WTC11 (cell line): ENCODE data around the gene OVAAL. TPM values are rescaled to one million over a fixed set of nuclear protein-coding genes. Genes with fewer than 3 reads are reported as not detected.

Experiments
- ATAC-seq: fragments of 200-7000 bp; cut with Tn5 transposase; 2 replicates; pipeline ENCODE4 v1.10.0; 2021; ENCODE audit warnings: mild to moderate bottlenecking, moderate library complexity
- CTCF ChIA-PET: fragments of 300-600 bp; sonication (Branson Sonifier 250); formaldehyde crosslinking; loops from one replicate; lab custom pipeline; 2021; ENCODE audit warnings: antibody characterized with exemption; lab: Charles Lee
- POLR2A ChIA-PET: fragments of 350-600 bp; sonication (Branson Sonifier 250); formaldehyde crosslinking; loops from one replicate; lab custom pipeline; 2021; ENCODE audit warnings: antibody characterized with exemption; lab: Charles Lee
- DNase-seq: peaks from one replicate; pipeline ENCODE4 v3.0.0; 2021; ENCODE audit warnings: low spot score
- H3K27ac Mint-ChIP-seq: 2 replicates; pipeline ENCODE4 v1.8.0; 2021; ENCODE audit warnings: mixed read lengths
- H3K27me3 Mint-ChIP-seq: 2 replicates; pipeline ENCODE4 v1.8.0; 2021; ENCODE audit warnings: low read depth, mild to moderate bottlenecking, moderate library complexity, mixed read lengths
- H3K36me3 Mint-ChIP-seq: 2 replicates; pipeline ENCODE4 v1.8.0; 2021; ENCODE audit warnings: mixed read lengths
- H3K4me1 Mint-ChIP-seq: 2 replicates; pipeline ENCODE4 v1.8.0; 2022; ENCODE audit warnings: mixed read lengths
- H3K4me3 Mint-ChIP-seq: 2 replicates; pipeline ENCODE4 v1.8.0; 2021; ENCODE audit warnings: mild to moderate bottlenecking, moderate library complexity, mixed read lengths
- H3K9me3 Mint-ChIP-seq: 2 replicates; pipeline ENCODE4 v1.8.0; 2021; ENCODE audit warnings: mixed read lengths
- AR ChIP-seq: fragments of 250-450 bp; sonication (Bioruptor Pico); IDR thresholded peaks from 2 replicates; pipeline ENCODE4 v1.9.0; 2021; ENCODE audit warnings: mild to moderate bottlenecking
- CBFB ChIP-seq: sonication (generic); formaldehyde crosslinking; IDR thresholded peaks from 2 replicates; pipeline ENCODE4 v1.8.1; 2022; ENCODE audit warnings: mild to moderate bottlenecking, low read depth, missing genetic modification reagents
- ELF4 ChIP-seq: sonication (generic); formaldehyde crosslinking; IDR thresholded peaks from 2 replicates; pipeline ENCODE4 v1.8.1; 2022; ENCODE audit warnings: low read depth, mild to moderate bottlenecking, moderate library complexity, missing genetic modification reagents
- ESRRA ChIP-seq: sonication (generic); formaldehyde crosslinking; IDR thresholded peaks from 2 replicates; pipeline ENCODE4 v1.8.1; 2022; ENCODE audit warnings: mild to moderate bottlenecking, missing genetic modification reagents, borderline replicate concordance
- GABPB1 ChIP-seq: sonication (generic); formaldehyde crosslinking; IDR thresholded peaks from 2 replicates; pipeline ENCODE4 v1.8.1; 2023; ENCODE audit warnings: mild to moderate bottlenecking, missing genetic modification reagents
- GTF2I ChIP-seq: fragments of 250-450 bp; sonication (Bioruptor Pico); conservative IDR thresholded peaks from 2 replicates; pipeline ENCODE4 v1.4.0; 2021; ENCODE audit warnings: mild to moderate bottlenecking
- HMGXB4 ChIP-seq: sonication (generic); formaldehyde crosslinking; IDR thresholded peaks from 2 replicates; pipeline ENCODE4 v1.8.1; 2023; ENCODE audit warnings: mild to moderate bottlenecking, moderate library complexity, missing genetic modification reagents
- MAX ChIP-seq: sonication (generic); formaldehyde crosslinking; IDR thresholded peaks from 2 replicates; pipeline ENCODE4 v1.8.0; 2022; ENCODE audit warnings: mild to moderate bottlenecking, missing genetic modification reagents
- TCF7 ChIP-seq: sonication (generic); formaldehyde crosslinking; IDR thresholded peaks from 2 replicates; pipeline ENCODE4 v1.8.0; 2022; ENCODE audit warnings: mild to moderate bottlenecking, low read depth, missing genetic modification reagents, moderate library complexity
- TEAD1 ChIP-seq: sonication (generic); formaldehyde crosslinking; IDR thresholded peaks from 2 replicates; pipeline ENCODE4 v1.8.0; 2022; ENCODE audit warnings: mild to moderate bottlenecking, missing genetic modification reagents
- TP53 ChIP-seq: sonication (generic); formaldehyde crosslinking; IDR thresholded peaks from 2 replicates; pipeline ENCODE4 v1.8.1; 2023; ENCODE audit warnings: mild to moderate bottlenecking, missing genetic modification reagents
- ZBTB21 ChIP-seq: sonication (generic); formaldehyde crosslinking; IDR thresholded peaks from 2 replicates; pipeline ENCODE4 v1.8.1; 2023; ENCODE audit warnings: mild to moderate bottlenecking, missing genetic modification reagents, borderline replicate concordance
- ZMAT4 ChIP-seq: fragments of 250-450 bp; sonication (Bioruptor Pico); IDR thresholded peaks from 2 replicates; pipeline ENCODE4 v1.9.0; 2021; ENCODE audit warnings: mild to moderate bottlenecking
- ZNF263 ChIP-seq: sonication (generic); formaldehyde crosslinking; IDR thresholded peaks from 2 replicates; pipeline ENCODE4 v1.8.1; 2022; ENCODE audit warnings: low read depth, mild to moderate bottlenecking, moderate library complexity, missing genetic modification reagents
- ZNF281 ChIP-seq: sonication (generic); formaldehyde crosslinking; IDR thresholded peaks from 2 replicates; pipeline ENCODE4 v1.8.0; 2023; ENCODE audit warnings: mild to moderate bottlenecking, missing genetic modification reagents
- ZNF396 ChIP-seq: fragments of 250-450 bp; sonication (Bioruptor Pico); IDR thresholded peaks from 2 replicates; pipeline ENCODE4 v1.8.0; 2021; ENCODE audit warnings: mild to moderate bottlenecking, moderate library complexity, borderline replicate concordance
- ZSCAN18 ChIP-seq: fragments of 250-450 bp; sonication (Bioruptor Pico); IDR thresholded peaks from 2 replicates; pipeline ENCODE4 v2.1.2; 2022; ENCODE audit warnings: mild to moderate bottlenecking, moderate library complexity
- total RNA-seq: library from RNA; stranded (reverse); gene quantifications from 3 replicates; pipeline ENCODE4 v1.2.3, GENCODE V29; 2021

Gene OVAAL
- total RNA-seq, 1 experiment from 2014 or later = not detected

GRCh38 chr1:180521474-180522212 is 37.1 kb upstream of the OVAAL start (continued):
- TF ChIP-seq AR (CRISPR knock-in tag) (no peak), MAX (CRISPR knock-in tag) (peak; percentile 55)

GRCh38 chr1:180522213-180522515 is 36.6 kb upstream of the OVAAL start:
- DNase-seq = no peak
- Mint-ChIP-seq H3K27me3 (no peaks in the 10 kb centered on the region), H3K9me3 (no peaks in the 10 kb centered on the region), H3K27ac (no peak overlapping the region), H3K36me3 (no peaks in the 10 kb centered on the region), H3K4me3 (no peak overlapping the region), H3K4me1 (peaks cover 45% of the 10 kb centered on the region)
- ChIA-PET POLR2A (interaction anchor here (2.1 kb wide), 1 partner anchor 20 kb away, joined by 8 read pairs; the partner anchor contains the start of gene ACBD6), CTCF (interaction anchor here (1.1 to 1.6 kb wide), 2 partner anchors 20 to 360 kb away, joined by 3 to 6 read pairs; partner anchors contain the start of gene ACBD6)
- TF ChIP-seq TEAD1 (CRISPR knock-in tag) = peak; percentile 38; the same call in 1 of the 2 replicates
- TF ChIP-seq GABPB1 (CRISPR knock-in tag) = peak; percentile 73
- no peak for TF ChIP-seq TCF7
- peak; percentile 82 for ATAC-seq

GRCh38 chr1:180524160-180524914 is 34.4 kb upstream of the OVAAL start:
- Mint-ChIP-seq H3K27me3 (no peaks in the 10 kb centered on the region), H3K27ac (no peak overlapping the region), H3K4me3 (no peak overlapping the region), H3K4me1 (peaks cover 44% of the 10 kb centered on the region), H3K36me3 (no peaks in the 10 kb centered on the region), H3K9me3 (no peaks in the 10 kb centered on the region)
- TF ChIP-seq ESRRA (CRISPR knock-in tag) = no peak
- ATAC-seq (no peak), DNase-seq (no peak)
- POLR2A ChIA-PET = no interaction called here
- CTCF ChIA-PET = no interaction called here

GRCh38 chr1:180524915-180525714 is 33.6 kb upstream of the OVAAL start:
- Mint-ChIP-seq H3K27ac (no peak overlapping the region), H3K4me1 (peaks cover 38% of the 10 kb centered on the region), H3K9me3 (no peaks in the 10 kb centered on the region), H3K27me3 (no peaks in the 10 kb centered on the region), H3K4me3 (no peak overlapping the region), H3K36me3 (no peaks in the 10 kb centered on the region)
- DNase-seq = no peak
- ChIA-PET POLR2A (no interaction called here), CTCF (no interaction called here)
- no peak for ATAC-seq
- no peak for TF ChIP-seq CBFB (CRISPR knock-in tag)
- TF ChIP-seq ZBTB21 (CRISPR knock-in tag) = no peak
- TF ChIP-seq ELF4 (CRISPR knock-in tag) = no peak
- TF ChIP-seq ZNF396 (CRISPR knock-in tag) = no peak
- no peak for TF ChIP-seq GTF2I (CRISPR knock-in tag)
- TF ChIP-seq ZNF281 = no peak
- no peak for TF ChIP-seq TP53 (CRISPR knock-in tag)
- TF ChIP-seq ZSCAN18 (CRISPR knock-in tag) = no peak
- TF ChIP-seq HMGXB4 (CRISPR knock-in tag) = no peak
- TF ChIP-seq ZMAT4 (CRISPR knock-in tag) = no peak
- no peak for TF ChIP-seq ZNF263 (CRISPR knock-in tag)
